ENCODE measurements around the gene SLC22A17. TPM values are rescaled to one million over a fixed set of nuclear protein-coding genes. Genes with fewer than 3 reads are reported as not detected.
"Not testable (repeated sequence)": the region's sequence is repeated elsewhere in the genome, so short reads cannot be mapped to it uniquely, and the experiment has no call there.

SLC22A17 gene
- total and polyA plus RNA-seq, 11 donors, result 7.2 to 14.9 (median 9.8) TPM

GRCh38 chr14:23387916-23388882, 35.5 kb upstream of the SLC22A17 start:
- Histone ChIP-seq H3K9me3 (no peaks in the 10 kb centered on the region), H3K27ac (peak overlapping the region in 1 of 12 donors; percentile 18), H3K4me3 (no peak overlapping the region), H3K27me3 (peaks cover 0 to 5% (median 0%) of the 10 kb centered on the region in 9 donors), H3K36me3 (peaks cover 0 to 95% (median 61%) of the 10 kb centered on the region in 9 donors), H3K4me1 (no peaks in the 10 kb centered on the region)
- TF ChIP-seq, protein P1, sequence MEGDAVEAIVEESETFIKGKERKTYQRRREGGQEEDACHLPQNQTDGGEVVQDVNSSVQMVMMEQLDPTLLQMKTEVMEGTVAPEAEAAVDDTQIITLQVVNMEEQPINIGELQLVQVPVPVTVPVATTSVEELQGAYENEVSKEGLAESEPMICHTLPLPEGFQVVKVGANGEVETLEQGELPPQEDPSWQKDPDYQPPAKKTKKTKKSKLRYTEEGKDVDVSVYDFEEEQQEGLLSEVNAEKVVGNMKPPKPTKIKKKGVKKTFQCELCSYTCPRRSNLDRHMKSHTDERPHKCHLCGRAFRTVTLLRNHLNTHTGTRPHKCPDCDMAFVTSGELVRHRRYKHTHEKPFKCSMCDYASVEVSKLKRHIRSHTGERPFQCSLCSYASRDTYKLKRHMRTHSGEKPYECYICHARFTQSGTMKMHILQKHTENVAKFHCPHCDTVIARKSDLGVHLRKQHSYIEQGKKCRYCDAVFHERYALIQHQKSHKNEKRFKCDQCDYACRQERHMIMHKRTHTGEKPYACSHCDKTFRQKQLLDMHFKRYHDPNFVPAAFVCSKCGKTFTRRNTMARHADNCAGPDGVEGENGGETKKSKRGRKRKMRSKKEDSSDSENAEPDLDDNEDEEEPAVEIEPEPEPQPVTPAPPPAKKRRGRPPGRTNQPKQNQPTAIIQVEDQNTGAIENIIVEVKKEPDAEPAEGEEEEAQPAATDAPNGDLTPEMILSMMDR (IDR thresholded peaks at IDR 0.05), result no peak
- TF ChIP-seq POLR2A (IDR thresholded peaks at IDR 0.05), result no peak
- DNase-seq (peak in 2 of 5 donors; percentile 18 to 37), ATAC-seq (peak in 3 of 4 donors; percentile 0 to 2 (median 2))
- 63 to 67% (median 65%) methylated on average over 26 of the region's 26 CpGs for WGBS, 4 donors
- intact Hi-C loops (cut with DNase I), result loop anchor here in 2 of 10 donors (10.0 kb wide), 2 partner anchors 57 to 123 kb away; no protein-coding TSS in a partner anchor

- H3K27me3 ChIP-seq, result peaks cover 0 to 4% (median 0%) of the 10 kb centered on the region in 9 donors
- H3K4me1 ChIP-seq, result no peaks in the 10 kb centered on the region
- H3K4me3 ChIP-seq, result no peak overlapping the region
- DNase-seq (no peak), ATAC-seq (no peak)
- 70 to 83% (median 75%) methylated on average over 1 of the region's 1 CpG for WGBS, 4 donors
- TF ChIP-seq, protein P1 (IDR thresholded peaks at IDR 0.05), result no peak
- no peak for TF ChIP-seq POLR2A (IDR thresholded peaks at IDR 0.05)
- no peak overlapping the region for H3K27ac ChIP-seq
- H3K36me3 ChIP-seq, result peaks cover 0 to 95% (median 63%) of the 10 kb centered on the region in 9 donors
- intact Hi-C loops (cut with DNase I), result loop anchor here in 2 of 10 donors (10.0 kb wide), 2 partner anchors 58 to 122 kb away; no protein-coding TSS in a partner anchor
- H3K9me3 ChIP-seq, result no peaks in the 10 kb centered on the region
Observed at GRCh38 chr14:23386999-23387398, 34.3 kb upstream of the SLC22A17 start.

GRCh38 chr14:23386266-23386657, 33.6 kb upstream of the SLC22A17 start:
- H3K9me3 ChIP-seq, ATAC-seq, H3K4me3 ChIP-seq, H3K4me1 ChIP-seq, H3K27me3 ChIP-seq, DNase-seq, H3K27ac ChIP-seq: not testable (repeated sequence)
- H3K36me3 ChIP-seq, result peaks cover 0 to 95% (median 64%) of the 10 kb centered on the region in 9 donors
- intact Hi-C loops (cut with DNase I), result loop anchor here in 2 of 10 donors (10.0 kb wide), 2 partner anchors 59 to 121 kb away; no protein-coding TSS in a partner anchor
- 76 to 85% (median 79%) methylated on average over 17 of the region's 17 CpGs for WGBS, 4 donors

- H3K27me3 ChIP-seq, result no peaks in the 10 kb centered on the region
- no peak for DNase-seq
- H3K9me3 ChIP-seq, result no peaks in the 10 kb centered on the region
- H3K4me3 ChIP-seq, result no peak overlapping the region
- TF ChIP-seq, protein P1 (IDR thresholded peaks at IDR 0.05), result no peak
- WGBS, 4 donors, result 78 to 88% (median 81%) methylated on average over 1 to 18 of the region's 18 CpGs
- H3K4me1 ChIP-seq, result peaks cover 0 to 4% (median 0%) of the 10 kb centered on the region in 12 donors
- peaks cover 0 to 95% (median 65%) of the 10 kb centered on the region in 9 donors for H3K36me3 ChIP-seq
- ATAC-seq, result no peak
- no peak overlapping the region for H3K27ac ChIP-seq
- intact Hi-C loops (cut with DNase I), result loop anchor here in 2 of 10 donors (10.0 kb wide), 2 partner anchors 59 to 121 kb away; no protein-coding TSS in a partner anchor
Observed at GRCh38 chr14:23385642-23386265, 33.1 kb upstream of the SLC22A17 start.

Measured in heart left ventricle (tissue), 16 donors.